HepG2 (cell line): Measurements from ENCODE around the gene ATP9A. TPM values are rescaled to one million over a fixed set of nuclear protein-coding genes. Genes with fewer than 3 reads are reported as not detected.

Experiments
- AGO1 ChIP-seq: fragments of 200-400 bp; formaldehyde crosslinking; IDR thresholded peaks from 2 replicates; pipeline ENCODE4 v1.6.1; 2017; ENCODE audit warnings: mild to moderate bottlenecking, low read depth, low read length, moderate library complexity; ENCODE audit not compliant: poor library complexity, severe bottlenecking
- ARID5B ChIP-seq: IDR thresholded peaks from 2 replicates; pipeline ENCODE4 v1.4.0; 2020; ENCODE audit warnings: mild to moderate bottlenecking, missing genetic modification reagents
- ATF5 ChIP-seq: sonication (generic); formaldehyde crosslinking; IDR thresholded peaks from 2 replicates; pipeline ENCODE4 v1.4.0; 2020; ENCODE audit warnings: mild to moderate bottlenecking, low read depth, missing genetic modification reagents
- DNMT1 ChIP-seq: sonication (generic); formaldehyde crosslinking; IDR thresholded peaks from 2 replicates; pipeline ENCODE4 v1.5.1; 2020; ENCODE audit warnings: mild to moderate bottlenecking, missing genetic modification reagents
- FOXK1 ChIP-seq: sonication (generic); formaldehyde crosslinking; IDR thresholded peaks from 2 replicates; pipeline ENCODE4 v1.4.0; 2020; ENCODE audit warnings: low read depth, missing genetic modification reagents, borderline replicate concordance
- LCORL ChIP-seq, 2 experiments: fragments of 450-650 bp in 1 of 2; sonication (generic) in 1 of 2; formaldehyde crosslinking in 1 of 2; IDR thresholded peaks; 2 replicates each; pipeline versions ENCODE4 v1.5.0 to v1.6.1; 2017 to 2020; ENCODE audit warnings: antibody characterized with exemption in 1 of 2, missing genetic modification reagents in 1 of 2
- MED8 ChIP-seq: sonication (generic); formaldehyde crosslinking; IDR thresholded peaks from 2 replicates; pipeline ENCODE4 v1.8.1; 2023; ENCODE audit warnings: mild to moderate bottlenecking, missing genetic modification reagents; ENCODE audit not compliant: insufficient replicate concordance
- MLXIP ChIP-seq: sonication (generic); formaldehyde crosslinking; IDR thresholded peaks from 2 replicates; pipeline ENCODE4 v1.9.0; 2021; ENCODE audit warnings: missing genetic modification reagents, borderline replicate concordance
- NFE2L2 ChIP-seq: fragments of 150-350 bp; IDR thresholded peaks from 2 replicates; pipeline ENCODE4 v1.6.1; 2014; ENCODE audit warnings: low read length
- PATZ1 ChIP-seq: sonication (generic); formaldehyde crosslinking; IDR thresholded peaks from 2 replicates; pipeline ENCODE4 v1.4.0; 2020; ENCODE audit warnings: missing genetic modification reagents
- PBX2 ChIP-seq: IDR thresholded peaks from 2 replicates; pipeline ENCODE4 v1.6.1; 2016; ENCODE audit warnings: control low read depth
- THAP11 ChIP-seq: IDR thresholded peaks from 2 replicates; pipeline ENCODE4 v1.6.1; 2016; ENCODE audit warnings: missing biosample characterization, missing genetic modification reagents
- ZNF124 ChIP-seq: sonication (generic); formaldehyde crosslinking; IDR thresholded peaks from 2 replicates; pipeline ENCODE4 v1.4.0; 2020; ENCODE audit warnings: missing genetic modification reagents
- ZNF331 ChIP-seq: sonication (generic); formaldehyde crosslinking; IDR thresholded peaks from 2 replicates; pipeline ENCODE4 v1.4.0; 2020; ENCODE audit warnings: missing genetic modification reagents
- ZNF33B ChIP-seq: sonication (generic); formaldehyde crosslinking; IDR thresholded peaks from 2 replicates; pipeline ENCODE4 v1.5.1; 2020; ENCODE audit warnings: mild to moderate bottlenecking, missing genetic modification reagents
- ZNF451 ChIP-seq: sonication (generic); formaldehyde crosslinking; IDR thresholded peaks from 2 replicates; pipeline ENCODE4 v1.5.0; 2020; ENCODE audit warnings: mild to moderate bottlenecking, missing genetic modification reagents
- ZNF564 ChIP-seq: sonication (generic); formaldehyde crosslinking; IDR thresholded peaks from 2 replicates; pipeline ENCODE4 v1.8.1; 2023; ENCODE audit warnings: mild to moderate bottlenecking, missing genetic modification reagents
- ZNF850 ChIP-seq: sonication (generic); formaldehyde crosslinking; conservative IDR thresholded peaks from 2 replicates; pipeline ENCODE4 v1.9.0; 2021; ENCODE audit warnings: mild to moderate bottlenecking, missing genetic modification reagents
- polyA plus RNA-seq, 8 experiments: library from polyadenylated mRNA; depleted of rRNA in 3 of 8; stranded (reverse) in 7 of 8; unstranded in 1 of 8; fragments of >200 nt; fragmentation: Illumina TruSeq in 4 of 8; extraction: Trizol in 4 of 8; gene quantifications; 2 replicates each; pipeline versions ENCODE4 v1.2.1 to v1.2.3, GENCODE V29; 2011 to 2016; ENCODE audit warnings: low read depth in 4 of 8, missing spikeins in 1 of 8, mixed read lengths in 1 of 8; ENCODE audit not compliant: insufficient read depth in 1 of 8
- total RNA-seq, 5 experiments: library from RNA; depleted of rRNA; stranded (reverse); fragments of >200 nt; fragmentation: Illumina TruSeq; extraction: Trizol; gene quantifications; 2 replicates each; pipeline ENCODE4 v1.2.3, GENCODE V29; 2016; ENCODE audit warnings: low read depth in 1 of 5

The ATP9A gene
- total and polyA plus RNA-seq, 2 of the 13 experiments (the other 11 are each of a cell fraction or from before 2014, with no cell fraction given): 11.8 to 18.5 TPM

GRCh38 chr20:51703400-51704287 is 64.5 kb downstream of the ATP9A start (continued):
- TF ChIP-seq LCORL (IDR thresholded peaks at IDR 0.05) (no peak), LCORL (CRISPR knock-in tag; IDR thresholded peaks at IDR 0.05) (peak; percentile 72), FOXK1 (peak; percentile 90), PATZ1 (CRISPR knock-in tag) (peak; percentile 19; the same call in 1 of the 2 replicates), MED8 (CRISPR knock-in tag) (peak; percentile 21), NFE2L2 (no peak), ZNF33B (CRISPR knock-in tag) (no peak), ATF5 (CRISPR knock-in tag) (no peak), MLXIP (CRISPR knock-in tag) (no peak), THAP11 (CRISPR knock-in tag) (no peak), ZNF850 (no peak), ZNF124 (CRISPR knock-in tag) (0 out of 2 replicates have a peak, but pooled peaks have one; percentile 70), ZNF331 (no peak; the same call in 1 of the 2 replicates), ZNF564 (peak; percentile 59; the same call in 1 of the 2 replicates), ZNF451 (CRISPR knock-in tag) (no peak), PBX2 (CRISPR knock-in tag) (peak; percentile 82), AGO1 (no peak), DNMT1 (CRISPR knock-in tag) (no peak), ARID5B (CRISPR knock-in tag) (peak; percentile 96)
